GM12878 (cell line): ENCODE results near the gene MRPS22. TPM values are rescaled to one million over a fixed set of nuclear protein-coding genes. Genes with fewer than 3 reads are reported as not detected.

ENCODE experiments used
- ATAC-seq: fragments of 200-7000 bp; cut with Tn5 transposase; 3 replicates; pipeline ENCODE4 v1.9.1; 2020; ENCODE audit warnings: mild to moderate bottlenecking, moderate library complexity
- BruUV-seq: library from RNA; stranded (reverse); fragments of 400-500 nt; replicated peaks from 2 replicates; lab custom pipeline; 2021; lab: Mats Ljungman, UMichigan
- CTCF ChIA-PET: fragments of 300-600 bp; sonication (Branson Sonifier 250); formaldehyde crosslinking; extraction: SDS; loops from one replicate; lab custom pipeline; 2021; ENCODE audit warnings: inconsistent platforms; lab: Yijun Ruan, JAX
- POLR2A ChIA-PET: fragments of 350-600 bp; formaldehyde crosslinking; extraction: SDS; loops from one replicate; lab custom pipeline; 2021; ENCODE audit warnings: inconsistent platforms; lab: Charles Lee
- RAD21 ChIA-PET: fragments of 300-600 bp; sonication (Branson Sonifier 250); formaldehyde crosslinking; loops from one replicate; lab custom pipeline; 2023; ENCODE audit warnings: antibody characterized with exemption; ENCODE audit not compliant: unreplicated experiment; lab: Charles Lee
- SMC1A ChIA-PET: fragments of 300-600 bp; sonication (Branson Sonifier 250); formaldehyde crosslinking; loops from one replicate; lab custom pipeline; 2023; ENCODE audit not compliant: unreplicated experiment, uncharacterized antibody; lab: Charles Lee
- DNase-seq: peaks from one replicate; pipeline ENCODE4 v3.0.0-alpha.2; 2011; ENCODE audit warnings: low read depth, low spot score
- FAIRE-seq: peaks from 3 replicates; lab custom pipeline; 2011; peaks lifted over from hg19 to GRCh38; lab: Jason Lieb, UNC
- H2AFZ ChIP-seq: 2 replicates; pipeline ENCODE4 v1.6.0; 2011; ENCODE audit warnings: low read depth, low read length, control low read depth; ENCODE audit not compliant: control insufficient read depth
- H3K27ac ChIP-seq: 2 replicates; pipeline ENCODE4 v1.5.1; 2011; ENCODE audit warnings: control low read depth; ENCODE audit not compliant: control insufficient read depth, insufficient read depth
- H3K27me3 ChIP-seq, 2 experiments: replicated peaks in 1 of 2; 2 replicates each; pipeline versions ENCODE4 v1.6.0 to v1.6.1; 2011; ENCODE audit warnings: low read length in 1 of 2; ENCODE audit not compliant: control insufficient read depth in 2 of 2, insufficient read depth in 2 of 2
- H3K36me3 ChIP-seq, 2 experiments: 2 replicates each; pipeline ENCODE4 v1.5.1; 2011; ENCODE audit warnings: low read length in 1 of 2; ENCODE audit not compliant: control insufficient read depth in 2 of 2, insufficient read depth in 2 of 2
- H3K4me1 ChIP-seq: 2 replicates; pipeline ENCODE4 v1.6.1; 2011; ENCODE audit warnings: mild to moderate bottlenecking, low read length, moderate library complexity, mixed read lengths; ENCODE audit not compliant: control insufficient read depth, insufficient read depth
- H3K4me2 ChIP-seq: 2 replicates; pipeline ENCODE4 v1.6.0; 2011; ENCODE audit warnings: control low read depth; ENCODE audit not compliant: control insufficient read depth, insufficient read depth
- H3K4me3 ChIP-seq: fragments of 200-600 bp; sonication (generic); 2 replicates; pipeline ENCODE4 v1.5.1; 2016
- H3K79me2 ChIP-seq: 2 replicates; pipeline ENCODE4 v1.6.0; 2011; ENCODE audit warnings: low read length; ENCODE audit not compliant: control insufficient read depth, insufficient read depth
- H3K9ac ChIP-seq: 2 replicates; pipeline ENCODE4 v1.8.0; 2011; ENCODE audit warnings: low read length, control low read depth, mixed read lengths; ENCODE audit not compliant: control insufficient read depth, insufficient read depth
- H3K9me3 ChIP-seq: replicated peaks from 3 replicates; pipeline ENCODE4 v1.5.1; 2011; ENCODE audit warnings: mild to moderate bottlenecking, low read length; ENCODE audit not compliant: control insufficient read depth, insufficient read depth
- H4K20me1 ChIP-seq: 2 replicates; pipeline ENCODE4 v1.6.0; 2011; ENCODE audit not compliant: control insufficient read depth, insufficient read depth
- ETV6 ChIP-seq, 2 experiments: fragments of 450-650 bp in 1 of 2; IDR thresholded peaks in 1 of 2; conservative IDR thresholded peaks in 1 of 2; 2 replicates each; pipeline ENCODE4 v1.6.1; 2014; ENCODE audit warnings: antibody characterized with exemption in 1 of 2, borderline replicate concordance in 1 of 2, low read depth in 1 of 2, mild to moderate bottlenecking in 1 of 2, moderate library complexity in 1 of 2
- FOXM1 ChIP-seq: IDR thresholded peaks from 2 replicates; pipeline ENCODE4 v1.6.1; 2012; ENCODE audit warnings: low read depth, mild to moderate bottlenecking, inconsistent platforms, low read length, moderate library complexity
- IKZF2 ChIP-seq, 2 experiments: fragments of 450-650 bp; IDR thresholded peaks; 2 replicates each; pipeline ENCODE4 v1.6.1; 2017; ENCODE audit warnings: mild to moderate bottlenecking in 2 of 2, moderate library complexity in 2 of 2
- PAX5 ChIP-seq: IDR thresholded peaks from 2 replicates; pipeline ENCODE4 v1.6.1; 2011; ENCODE audit warnings: low read depth, low read length, borderline replicate concordance
- SMC3 ChIP-seq: IDR thresholded peaks from 2 replicates; pipeline ENCODE4 v1.6.1; 2011; ENCODE audit warnings: low read length, improper control_type of control experiment, borderline replicate concordance
- SPI1 ChIP-seq: IDR thresholded peaks from 2 replicates; pipeline ENCODE4 v1.6.1; 2011; ENCODE audit warnings: low read depth, mild to moderate bottlenecking, low read length, moderate library complexity, borderline replicate concordance; ENCODE audit not compliant: insufficient read depth
- WGBS: methylation state at CpG from one replicate; pipeline ENCODE4 v1.1.6; 2016; ENCODE audit warnings: low lambda C conversion rate; ENCODE audit not compliant: insufficient replicate concordance, insufficient coverage; ENCODE audit errors: missing lambda C conversion rate; 5-methylcytosine and 5-hydroxymethylcytosine counted together
- in situ Hi-C: fragments of 300-500 bp; cut with MboI; formaldehyde crosslinking; loops from 9 replicates; pipeline ENCODE4 v1.14.3; 2018; ENCODE audit warnings: mixed read lengths
- intact Hi-C: fragments of 100-400 bp; cut with micrococcal nuclease; formaldehyde crosslinking; loops from one replicate; pipeline ENCODE4 v1.14.2; 2022; ENCODE audit not compliant: unreplicated experiment
- polyA plus RNA-seq, 11 experiments: library from polyadenylated mRNA; depleted of rRNA in 4 of 11; unstranded in 6 of 11; stranded (reverse) in 5 of 11; fragments of >200 nt; fragmentation: Nextera tagmentation in 4 of 11; fragmentation: Illumina TruSeq in 1 of 11; extraction: Ambion mirVana in 4 of 11; extraction: Trizol in 1 of 11; gene quantifications; 1 replicate in 1 of 11; 2 replicates in 10 of 11; pipeline versions ENCODE4 v1.2.1 to v1.2.3, GENCODE V29; 2011 to 2016; ENCODE audit warnings: inconsistent platforms in 2 of 11, missing spikeins in 2 of 11, low read depth in 1 of 11
- total RNA-seq, 4 experiments: library from RNA; depleted of rRNA in 3 of 4; stranded (reverse); fragments of >200 nt in 3 of 4; fragmentation: Illumina TruSeq in 1 of 4; extraction: Trizol in 1 of 4; gene quantifications; 2 replicates each; pipeline versions ENCODE4 v1.2.1 to v1.2.3, GENCODE V29; 2013 to 2021
- TF ChIP-seq, protein P1 (sequence below): fragments of 450-650 bp; IDR thresholded peaks from 2 replicates; pipeline ENCODE4 v1.6.1; 2017; ENCODE audit warnings: low read depth, mild to moderate bottlenecking, moderate library complexity

Gene MRPS22
- total and polyA plus RNA-seq, 10 of the 15 experiments (the other 5 are each of a cell fraction or from before 2014, with no cell fraction given) = 44.3 to 146 (median 75.2) TPM

DNA sequence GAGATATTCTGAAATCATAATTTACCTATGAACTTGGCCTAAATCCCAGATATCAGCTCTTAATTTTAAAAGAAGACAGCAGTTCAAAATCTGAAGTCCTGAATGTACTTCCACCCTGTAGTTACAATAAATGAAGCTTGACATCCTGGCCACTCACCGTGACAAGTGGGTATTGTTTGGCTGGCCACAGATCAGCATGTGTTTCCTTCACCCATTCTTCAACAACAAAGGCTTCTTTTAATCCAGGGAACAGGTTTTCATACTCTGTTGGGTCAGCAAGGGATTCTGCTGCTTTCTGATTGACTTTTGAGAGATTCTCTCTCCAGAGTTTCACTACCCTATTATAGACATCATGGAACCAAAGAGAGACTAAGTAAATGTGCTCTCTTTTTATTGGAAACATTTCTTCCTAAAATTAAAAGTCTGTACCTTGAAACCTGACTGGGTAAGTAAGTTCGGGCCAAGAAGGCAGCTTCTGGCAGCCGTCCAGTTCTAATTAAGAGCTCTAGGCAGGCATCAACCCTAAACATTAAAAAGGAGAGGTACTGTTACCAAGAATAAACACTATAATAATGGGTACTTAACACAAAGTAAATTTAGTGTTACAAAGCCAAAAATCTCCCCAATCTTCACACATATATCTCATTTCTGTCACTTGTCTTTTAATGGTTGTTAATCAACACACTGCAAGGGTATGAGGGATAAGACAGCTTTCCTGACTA lies 15.2 kb downstream of the MRPS22 start:
- CTCF ChIA-PET = interaction anchor here (0.7 to 1.5 kb wide), 2 partner anchors 17 to 436 kb away, joined by 3 read pairs; no protein-coding TSS in a partner anchor
- Histone ChIP-seq H4K20me1 (no peaks in the 10 kb centered on the region), H3K4me3 (no peak overlapping the region), H3K9ac (no peak overlapping the region), H3K36me3 (peaks cover 12 to 55% of the 10 kb centered on the region in 2 experiments), H3K27ac (no peak overlapping the region; the same call in 1 of the 2 replicates), H3K9me3 (no peaks in the 10 kb centered on the region), H3K4me2 (no peak overlapping the region), H3K4me1 (peaks cover 12% of the 10 kb centered on the region), H2AFZ (no peak overlapping the region), H3K79me2 (no peaks in the 10 kb centered on the region), H3K27me3 (no peaks in the 10 kb centered on the region)
- peak in 1 of 2 experiments; percentile 26; a peak in 2 of 4 replicates for TF ChIP-seq IKZF2 (IDR thresholded peaks at IDR 0.05)
- TF ChIP-seq SPI1 = 0 out of 2 replicates have a peak, but pooled peaks have one; percentile 15
- no peak for TF ChIP-seq ETV6 (conservative IDR thresholded peaks at IDR 0.05 in 1 of 2, IDR thresholded peaks at IDR 0.05 in 1 of 2; ENCODE audit: borderline replicate concordance in 1 of 2, low read depth in 1 of 2)
- TF ChIP-seq FOXM1 = no peak
- TF ChIP-seq PAX5 = peak; percentile 50; the same call in 1 of the 2 replicates
- TF ChIP-seq, protein P1, sequence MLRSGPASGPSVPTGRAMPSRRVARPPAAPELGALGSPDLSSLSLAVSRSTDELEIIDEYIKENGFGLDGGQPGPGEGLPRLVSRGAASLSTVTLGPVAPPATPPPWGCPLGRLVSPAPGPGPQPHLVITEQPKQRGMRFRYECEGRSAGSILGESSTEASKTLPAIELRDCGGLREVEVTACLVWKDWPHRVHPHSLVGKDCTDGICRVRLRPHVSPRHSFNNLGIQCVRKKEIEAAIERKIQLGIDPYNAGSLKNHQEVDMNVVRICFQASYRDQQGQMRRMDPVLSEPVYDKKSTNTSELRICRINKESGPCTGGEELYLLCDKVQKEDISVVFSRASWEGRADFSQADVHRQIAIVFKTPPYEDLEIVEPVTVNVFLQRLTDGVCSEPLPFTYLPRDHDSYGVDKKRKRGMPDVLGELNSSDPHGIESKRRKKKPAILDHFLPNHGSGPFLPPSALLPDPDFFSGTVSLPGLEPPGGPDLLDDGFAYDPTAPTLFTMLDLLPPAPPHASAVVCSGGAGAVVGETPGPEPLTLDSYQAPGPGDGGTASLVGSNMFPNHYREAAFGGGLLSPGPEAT = 0 out of 2 replicates have a peak, but pooled peaks have one; percentile 25
- TF ChIP-seq SMC3 = no peak
- RAD21 ChIA-PET = no interaction called here
- intact Hi-C loops = no loop called here
- ATAC-seq (peak; percentile 78), DNase-seq (peak; percentile 11), FAIRE-seq (no peak)
- POLR2A ChIA-PET = interaction anchor here (1.0 kb wide), 1 partner anchor 22 kb away, joined by 3 read pairs; no protein-coding TSS in a partner anchor
- SMC1A ChIA-PET = interaction anchor here (1.0 to 1.4 kb wide), 2 partner anchors 17 to 247 kb away, joined by 3 read pairs; no protein-coding TSS in a partner anchor
- in situ Hi-C loops = no loop called here
- BruUV-seq = no TSS peak
- WGBS = 42% methylated on average over 3 of the region's 3 CpGs
